Dermis microvascular lymphatic vessel endothelial cell (primary cell): Measurements from ENCODE around the gene ANKMY2. TPM values are rescaled to one million over a fixed set of nuclear protein-coding genes. Genes with fewer than 3 reads are reported as not detected.
A peak's percentile ranks its signal among the peaks of the same experiment; 100 is the strongest.
"Not testable (repeated sequence)": the region's sequence is repeated elsewhere in the genome, so short reads cannot be mapped to it uniquely, and the experiment has no call there.

Experiments used
- DNase-seq, 2 donors: peaks; one replicate each; pipeline versions ENCODE4 v3.0.0 to v3.0.0-alpha.2; 2010; ENCODE audit warnings: low read depth in 2 of 2
- total RNA-seq: library from RNA; depleted of rRNA; stranded (reverse); fragments of >200 nt; gene quantifications from 2 replicates; pipeline ENCODE4 v1.2.1, GENCODE V29; 2014

The ANKMY2 gene
- total RNA-seq, 1 donor from 2014 or later, result 8.5 TPM

DNA sequence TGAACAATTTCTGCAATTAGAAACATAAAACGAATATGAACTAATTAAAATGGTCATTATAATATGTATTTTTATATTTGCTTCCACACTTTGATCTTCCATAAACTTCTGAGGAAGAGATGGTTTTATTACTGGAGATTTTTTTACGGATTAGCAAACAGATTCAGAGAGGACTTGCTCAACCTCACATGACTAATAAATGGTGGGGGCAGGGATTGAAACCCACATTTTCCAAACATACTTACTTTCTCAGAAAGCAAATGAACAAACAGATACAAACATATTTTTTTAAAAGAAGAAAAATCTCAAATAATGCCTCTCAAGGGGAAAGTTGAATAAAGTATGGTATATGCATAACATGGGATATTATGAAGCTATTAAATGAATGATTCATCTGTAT lies 18.3 kb downstream of the ANKMY2 start:
- no peak for DNase-seq

DNA sequence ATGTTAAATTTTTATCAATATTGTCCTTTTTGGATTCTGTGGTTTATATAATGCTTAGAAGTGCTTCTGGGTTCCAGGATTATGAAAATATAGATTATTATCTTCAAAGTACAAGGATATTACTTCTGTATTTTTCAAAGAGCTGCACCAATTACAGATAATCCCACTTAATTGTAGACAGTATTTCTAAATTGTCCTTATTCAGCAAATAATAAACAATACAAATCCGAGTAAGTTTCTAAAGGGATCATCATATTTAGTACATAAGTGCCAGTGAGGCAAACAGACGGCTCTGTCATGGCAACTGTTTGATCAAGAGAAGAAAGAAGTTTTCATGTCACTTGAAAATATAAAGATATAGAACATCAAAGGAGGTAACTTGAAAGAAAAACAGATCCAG lies 19.2 kb downstream of the ANKMY2 start:
- no peak for DNase-seq

DNA sequence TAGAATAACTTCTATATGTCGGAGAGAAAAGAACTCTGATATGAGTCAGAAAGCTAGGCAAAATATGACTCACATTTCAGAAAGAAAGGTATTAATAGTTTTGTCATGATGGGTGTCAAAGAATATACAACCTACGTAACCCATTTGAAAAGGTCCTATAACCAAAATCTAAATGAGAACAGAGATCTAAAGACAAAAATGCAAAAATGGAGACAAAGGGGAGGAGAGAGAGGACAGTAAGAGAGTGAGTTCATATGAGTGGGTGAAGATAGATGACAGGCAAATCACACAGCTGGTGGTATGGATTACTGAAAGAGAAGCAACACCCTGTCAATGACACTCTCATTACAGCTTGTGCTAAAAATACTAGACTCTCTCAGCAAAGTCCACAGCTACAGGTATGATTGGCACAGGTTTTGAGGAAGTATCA lies 25.6 kb downstream of the ANKMY2 start:
- no peak for DNase-seq

GRCh38 chr7:16616542-16616941 lies 29.0 kb downstream of the ANKMY2 start:
- no peak for DNase-seq

DNA sequence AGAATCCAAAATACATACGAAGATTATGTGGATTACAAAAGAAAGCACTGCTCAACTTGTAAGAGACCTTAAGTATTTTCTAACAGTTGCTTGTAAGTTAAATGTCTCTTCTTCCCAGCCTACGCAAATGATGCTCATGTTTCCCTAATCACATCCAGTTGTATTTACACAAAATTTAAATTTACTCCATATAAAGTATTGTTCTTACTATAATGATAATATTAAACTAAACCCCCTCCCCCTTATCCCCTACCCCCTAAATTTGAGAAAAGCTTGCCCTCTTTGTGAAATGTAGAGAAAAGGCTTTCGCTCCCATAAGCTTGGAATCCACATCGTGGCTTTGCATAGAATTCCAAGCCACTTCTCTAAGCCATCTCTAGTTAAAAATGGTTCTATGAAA lies 29.4 kb downstream of the ANKMY2 start:
- no peak for DNase-seq

DNA sequence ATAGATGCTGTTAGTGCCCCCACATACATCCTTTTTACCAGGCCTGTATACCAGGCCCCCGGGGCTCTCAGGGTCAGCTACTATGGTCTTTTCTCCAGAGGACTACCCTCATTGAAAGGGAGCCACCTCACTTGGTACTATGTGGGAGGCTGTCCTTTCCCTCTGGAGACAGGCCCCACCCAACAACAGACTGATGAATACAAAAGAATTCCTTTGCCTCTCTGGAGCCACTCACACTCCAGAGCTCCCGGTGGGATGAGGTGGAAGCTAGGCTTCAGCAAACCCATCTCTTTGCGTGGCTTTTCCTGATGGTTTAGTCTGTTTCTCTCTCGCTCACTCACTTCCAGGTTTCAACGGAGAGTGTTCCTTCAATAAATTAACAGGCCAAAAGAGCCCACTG lies 30.3 kb downstream of the ANKMY2 start:
- no peak for DNase-seq

GRCh38 chr7:16611711-16612110 lies 33.8 kb downstream of the ANKMY2 start:
- no peak for DNase-seq

DNA sequence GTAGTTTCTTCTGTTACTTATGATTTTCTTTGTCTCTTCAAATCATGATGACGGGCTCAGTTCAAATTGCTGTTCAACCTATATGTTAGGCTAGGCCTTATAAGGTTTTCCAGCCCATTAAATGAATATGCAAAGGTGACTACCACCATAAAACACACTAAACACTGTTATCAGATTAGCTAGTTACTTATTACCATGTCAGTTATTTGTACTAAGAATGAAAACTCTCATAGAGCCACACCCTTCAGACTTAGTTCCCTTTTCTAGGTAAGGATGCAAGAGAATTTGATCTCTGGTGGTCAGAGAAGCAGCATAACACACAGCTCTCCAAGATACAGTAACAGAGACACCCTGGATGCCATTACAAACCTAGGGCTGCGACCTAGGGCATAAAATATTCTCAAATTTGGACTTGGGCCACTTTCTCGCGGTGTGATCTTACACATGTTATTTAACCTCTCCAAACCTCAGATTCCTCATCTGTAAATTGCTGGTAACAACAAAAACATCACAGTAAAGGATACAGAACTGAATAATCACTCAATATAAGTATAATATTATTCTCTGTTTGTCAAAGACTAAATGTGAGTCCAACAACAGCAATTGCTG lies 35.6 kb downstream of the ANKMY2 start:
- DNase-seq, result no peak

DNA sequence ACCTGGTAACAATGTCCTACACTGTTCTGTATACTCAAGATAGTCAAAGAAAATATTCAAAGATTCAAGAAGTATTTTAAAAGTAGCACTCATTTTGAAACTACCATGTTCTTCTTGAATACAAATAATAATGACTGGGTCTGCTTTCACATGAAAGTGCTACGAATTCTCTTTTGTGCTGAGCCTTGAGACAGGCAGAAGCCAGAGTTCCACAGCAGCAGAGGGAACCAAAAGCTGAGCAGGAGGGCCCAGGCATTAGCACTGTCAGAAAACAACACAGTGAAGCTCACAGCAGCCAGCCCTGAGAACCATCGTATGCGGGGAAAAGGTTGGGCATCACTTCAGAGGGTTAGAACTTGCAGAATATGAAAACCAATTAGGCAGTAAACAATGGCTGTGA lies 38.9 kb downstream of the ANKMY2 start:
- no peak for DNase-seq

DNA sequence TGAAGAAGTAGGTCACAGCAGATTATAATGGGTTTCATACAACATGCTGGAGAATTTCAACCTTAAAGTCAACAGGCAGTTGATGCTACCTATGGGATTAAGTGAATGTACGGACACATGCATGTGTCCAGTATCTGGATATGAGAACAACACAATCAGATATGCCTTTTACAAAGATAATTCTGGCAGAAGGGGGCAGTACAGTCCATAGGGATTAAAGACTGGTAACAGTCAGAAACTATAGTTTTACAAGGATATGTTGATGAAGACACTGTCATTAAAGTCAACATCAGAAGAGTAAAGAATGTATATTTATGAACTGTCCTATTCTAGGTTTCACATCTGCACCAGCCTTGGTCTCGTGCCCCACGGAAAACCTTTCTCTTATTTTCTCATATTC lies 41.5 kb downstream of the ANKMY2 start:
- DNase-seq, result peak in 1 of 2 donors; percentile 28

- DNase-seq, result no peak
Measured at GRCh38 chr7:16603633-16604032, 41.9 kb downstream of the ANKMY2 start.

DNA sequence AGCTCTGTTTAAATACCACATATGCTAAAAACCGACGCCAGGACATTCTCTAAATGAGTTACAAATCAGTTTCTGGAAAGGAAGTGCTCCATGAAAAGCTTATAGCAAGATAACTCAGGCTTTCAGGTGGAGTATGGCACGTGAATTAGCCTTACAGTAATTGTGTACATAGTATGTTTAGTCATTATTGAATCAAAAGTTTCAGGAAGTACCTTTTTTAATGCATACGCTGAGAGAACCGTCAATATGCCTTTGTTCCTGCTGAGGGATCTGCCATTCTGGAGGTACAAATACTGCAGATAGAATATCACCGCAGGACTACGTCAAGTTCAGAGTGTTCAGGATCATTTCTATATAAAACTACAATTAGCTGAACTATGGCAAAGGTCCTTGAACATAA lies 45.7 kb downstream of the ANKMY2 start:
- no peak for DNase-seq

DNA sequence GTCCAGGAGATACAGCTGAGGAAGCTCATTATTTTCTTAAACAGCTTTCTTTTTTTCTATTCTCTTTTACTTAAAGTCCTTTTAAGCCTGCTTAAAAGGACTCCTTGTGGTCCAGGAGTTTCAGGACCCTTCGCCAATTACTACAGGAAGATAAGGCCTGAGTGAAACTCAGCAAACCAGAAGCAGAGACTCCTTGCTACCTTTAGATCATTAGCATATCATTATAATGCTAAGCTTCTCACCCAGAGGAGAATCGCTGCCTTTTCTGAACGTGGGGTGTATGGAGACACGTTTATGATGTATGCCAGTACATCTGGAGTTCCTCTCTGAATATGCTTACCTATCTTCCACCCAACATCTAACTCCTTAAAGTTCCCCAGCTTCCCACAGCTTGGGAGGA lies 47.5 kb downstream of the ANKMY2 start:
- no peak for DNase-seq

- not testable (repeated sequence) for DNase-seq
Measured at GRCh38 chr7:16595596-16595995, 50.0 kb downstream of the ANKMY2 start.

DNA sequence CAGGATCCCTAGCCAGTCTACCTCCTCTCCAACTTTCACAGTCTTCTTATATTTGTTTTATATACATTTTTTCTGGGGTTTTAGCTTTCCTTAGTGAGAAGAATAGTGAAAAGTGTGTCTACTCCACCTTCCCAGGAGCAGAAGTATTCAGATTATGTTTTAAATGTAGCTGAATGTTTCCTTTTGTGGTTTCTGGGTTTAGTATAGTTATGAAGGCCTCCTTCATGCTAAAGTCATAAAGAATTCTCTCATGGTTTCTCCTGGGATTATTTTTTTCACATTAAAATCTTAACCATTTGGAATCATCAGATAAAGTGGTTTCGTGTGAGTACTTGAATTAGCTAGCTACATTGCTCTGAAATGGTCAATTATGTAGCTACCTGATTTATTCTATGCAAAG lies 50.9 kb downstream of the ANKMY2 start:
- no peak for DNase-seq

GRCh38 chr7:16594061-16594460 lies 51.5 kb downstream of the ANKMY2 start:
- DNase-seq, result no peak

DNA sequence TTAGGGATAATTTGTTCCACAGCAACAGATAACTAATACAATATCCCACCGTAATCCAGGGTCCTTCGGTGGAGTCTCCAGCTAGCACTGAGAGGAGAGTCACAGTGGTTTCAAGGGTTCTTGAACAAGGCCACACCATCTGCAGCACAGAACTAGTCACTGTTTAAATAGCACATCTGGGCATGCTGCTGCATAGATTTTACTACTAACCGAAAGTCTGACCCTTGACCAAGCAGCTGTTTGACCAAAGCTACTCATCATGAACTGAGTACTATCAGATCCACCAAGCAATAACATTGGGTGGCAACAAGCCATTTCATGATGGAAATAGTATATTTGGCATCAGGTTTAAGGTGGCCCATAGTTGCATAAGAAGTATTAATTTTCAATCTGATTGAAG lies 53.2 kb downstream of the ANKMY2 start:
- DNase-seq, result no peak

DNA sequence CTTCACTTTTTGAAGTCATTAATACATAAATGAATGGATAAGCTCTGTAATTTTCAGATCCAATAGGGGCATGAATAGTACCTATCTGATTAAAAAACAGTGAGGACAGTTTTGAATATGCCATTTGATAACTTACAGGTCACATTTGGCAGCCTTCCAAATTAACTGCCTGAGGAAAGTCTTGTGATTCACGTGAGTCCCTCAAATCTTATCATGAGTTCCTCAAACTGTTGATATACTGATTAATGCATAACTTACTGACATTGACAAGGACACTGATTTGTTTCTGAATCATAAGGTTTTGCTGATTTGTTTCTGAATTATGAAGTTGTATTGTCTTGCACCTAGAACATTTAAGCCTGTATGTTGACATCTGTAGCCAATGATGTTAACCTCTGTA lies 55.1 kb downstream of the ANKMY2 start:
- DNase-seq, result peak in 1 of 2 donors; percentile 44

DNA sequence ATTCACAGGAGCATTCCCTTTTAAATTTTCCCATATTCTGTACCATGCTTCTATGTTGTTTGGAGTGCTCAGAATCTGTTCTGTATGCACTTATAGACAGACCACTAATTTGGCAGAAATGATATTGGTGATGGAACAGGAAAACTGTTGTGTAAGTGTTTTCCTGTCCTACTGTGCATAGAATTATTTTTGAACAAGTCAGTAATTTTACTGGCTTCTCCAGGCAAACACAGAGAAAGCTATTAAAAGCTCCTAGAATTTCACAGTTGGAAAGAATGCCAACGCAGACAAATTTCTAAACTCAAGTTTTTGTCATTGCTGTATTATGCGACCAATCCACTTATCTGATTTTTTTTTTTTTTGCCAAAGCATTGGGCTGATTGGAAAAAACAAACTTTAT lies 55.7 kb downstream of the ANKMY2 start:
- DNase-seq, result no peak

GRCh38 chr7:16587790-16588189 lies 57.8 kb downstream of the ANKMY2 start:
- no peak for DNase-seq

DNA sequence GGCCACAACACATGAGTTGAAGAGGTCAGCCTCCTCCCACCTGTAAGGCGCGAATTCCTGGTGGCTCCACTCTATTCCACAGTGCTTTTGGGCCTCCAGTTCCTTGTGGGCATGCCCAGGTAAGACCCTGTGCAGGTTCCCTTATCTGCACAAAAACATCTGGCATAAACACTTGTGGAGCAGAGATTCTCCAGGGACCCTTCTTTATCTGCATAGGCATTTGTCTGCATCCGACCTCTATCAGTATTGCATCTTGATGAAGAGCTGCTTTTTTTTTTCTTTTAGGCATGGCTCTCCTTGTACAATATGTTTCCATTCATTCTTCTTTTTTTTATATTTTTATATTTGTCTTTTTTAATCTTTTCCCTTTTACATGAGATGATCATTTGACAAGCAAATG lies 58.4 kb downstream of the ANKMY2 start:
- DNase-seq, result no peak

DNA sequence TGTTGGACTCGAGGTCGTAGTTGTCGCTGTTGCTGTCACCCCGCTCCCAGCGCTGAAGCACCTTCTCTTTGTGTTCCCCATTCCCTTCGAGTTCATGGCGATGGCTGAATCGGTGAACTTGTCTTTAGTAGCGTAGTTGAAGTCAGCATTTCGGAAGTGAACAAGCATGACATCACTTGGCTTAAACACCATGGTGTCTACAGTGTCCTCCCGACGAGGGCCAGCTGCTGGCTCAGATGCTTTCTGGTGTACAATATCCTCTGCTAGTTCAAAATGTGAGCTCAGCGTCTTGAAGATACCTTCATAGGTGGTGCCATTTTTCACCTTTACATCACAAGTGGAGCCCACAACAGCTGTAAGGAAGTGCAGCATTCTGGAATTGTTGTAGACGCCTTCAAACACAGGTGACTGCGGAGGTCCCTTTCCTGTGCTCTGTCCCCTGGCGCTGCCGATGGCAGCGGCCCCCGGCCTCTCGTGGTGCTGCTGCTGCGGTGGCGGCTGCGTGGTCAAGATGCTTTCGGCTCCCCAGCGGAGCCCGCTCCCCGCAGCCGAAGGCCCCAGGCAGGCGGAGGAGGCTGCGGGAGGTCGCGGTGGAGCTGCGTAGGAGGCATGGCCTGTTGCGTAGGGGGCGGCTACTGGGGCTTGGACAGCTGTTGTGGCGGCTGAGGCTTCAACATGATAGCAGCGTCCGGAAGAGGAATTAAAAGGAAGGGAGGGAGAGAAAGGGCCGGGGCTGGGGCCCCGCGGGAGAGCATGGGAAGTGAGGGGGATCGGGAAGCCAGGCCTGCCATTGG lies 59.3 kb downstream of the ANKMY2 start:
- no peak for DNase-seq

DNA sequence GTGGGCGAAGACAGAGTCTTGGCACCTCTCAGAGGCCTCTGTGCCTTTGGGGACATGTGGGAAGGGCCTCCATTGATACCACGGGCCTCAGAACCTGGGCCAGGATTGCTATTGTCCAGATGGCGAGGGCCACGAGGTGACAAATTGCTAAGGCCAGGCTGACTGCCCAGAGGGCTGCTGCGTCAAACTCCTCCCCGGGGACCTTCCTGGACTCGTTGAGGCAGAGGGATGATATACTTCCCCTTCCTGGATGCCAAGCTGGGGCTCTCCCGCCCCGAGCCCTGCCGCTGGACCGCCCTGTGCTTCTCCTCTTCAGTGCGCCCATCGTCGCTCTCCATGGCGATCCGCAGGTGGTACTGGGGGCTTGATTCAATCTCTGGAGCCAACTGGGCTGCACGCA lies 60.0 kb downstream of the ANKMY2 start:
- DNase-seq, result no peak
